Psoas muscle (tissue), 8 donors: ENCODE measurements around the gene SLC26A5. TPM values are rescaled to one million over a fixed set of nuclear protein-coding genes. Genes with fewer than 3 reads are reported as not detected.
A peak's percentile ranks its signal among the peaks of the same experiment; 100 is the strongest.

ENCODE experiments used
- ATAC-seq, 4 donors: fragments of 200-7000 bp; cut with Tn5 transposase; one replicate each; pipeline ENCODE4 v1.9.1; 2020; ENCODE audit warnings: moderate library complexity in 3 of 4, mild to moderate bottlenecking in 2 of 4
- DNase-seq, 2 donors: peaks; one replicate each; pipeline ENCODE4 v3.0.0-alpha.2; 2020
- H3K27ac ChIP-seq: fragments of 200-600 bp; one replicate; pipeline ENCODE4 v1.8.0; 2022
- H3K27me3 ChIP-seq, 3 donors: fragments of 200-600 bp in 1 of 3; one replicate each; pipeline versions ENCODE4 v1.6.1 to v1.8.0; 2013 to 2022; ENCODE audit warnings: low read length in 2 of 3, mild to moderate bottlenecking in 2 of 3, moderate library complexity in 1 of 3; ENCODE audit not compliant: insufficient read depth in 3 of 3
- H3K36me3 ChIP-seq, 2 donors: fragments of 200-600 bp in 1 of 2; one replicate each; pipeline versions ENCODE4 v1.6.1 to v1.8.0; 2013 to 2022; ENCODE audit warnings: low read depth in 1 of 2, mild to moderate bottlenecking in 1 of 2, moderate library complexity in 1 of 2; ENCODE audit not compliant: insufficient read depth in 1 of 2
- H3K4me1 ChIP-seq: fragments of 200-600 bp; one replicate; pipeline ENCODE4 v1.8.0; 2022
- H3K4me3 ChIP-seq: fragments of 200-600 bp; one replicate; pipeline ENCODE4 v1.8.0; 2022; ENCODE audit warnings: mild to moderate bottlenecking
- H3K9me3 ChIP-seq: fragments of 200-600 bp; one replicate; pipeline ENCODE4 v1.8.0; 2022
- WGBS, 3 donors: extraction: QIAGEN DNeasy Blood & Tissue Kit; methylation state at CpG; one replicate each; pipeline versions ENCODE4 v1.1.6 to v1.1.7; 2013; 5-methylcytosine and 5-hydroxymethylcytosine counted together
- intact Hi-C, 2 donors: fragments of 100-400 bp; cut with DNase I; formaldehyde crosslinking; loops; one replicate each; pipeline versions ENCODE4 v1.11.0 to v1.14.2; 2022
- polyA plus RNA-seq, 3 donors: library from polyadenylated mRNA; stranded (reverse); fragments of 200-250 nt; gene quantifications; one replicate each; pipeline ENCODE4 v1.2.3, GENCODE V29; 2013
- total RNA-seq, 4 donors: library from RNA; stranded (reverse); fragmentation: NEBNext Ultra II Directional in 2 of 4; extraction: Animal tissue kit (Norgen Biotek cat#: 25700) in 2 of 4; gene quantifications; one replicate each; pipeline versions ENCODE4 v1.2.1 to v1.2.4, GENCODE V29; 2021 to 2023
- TF ChIP-seq, protein P1 (sequence below): fragments of 200-600 bp; IDR thresholded peaks from one replicate; pipeline ENCODE4 v1.8.0; 2022; ENCODE audit warnings: antibody characterized with exemption
- donor health status: healthy with polysubstance abuse.
- donor health status: DM: no; HTN: no; CAD: no; lungs with moderate emphysema.
- donor health status: Bipolar disorder and iron deficiency.
- donor health status: healthy.
- donor health status: DM: yes; HTN: yes; CAD: no.
- donor health status: DM: no; HTN: no; CAD: no.
- donor health status: DM: no; HTN: no; CAD: no.
- donor health status: DM: yes; HTN: yes; CAD: no.

Gene SLC26A5
- total and polyA plus RNA-seq, 7 donors = not detected

DNA sequence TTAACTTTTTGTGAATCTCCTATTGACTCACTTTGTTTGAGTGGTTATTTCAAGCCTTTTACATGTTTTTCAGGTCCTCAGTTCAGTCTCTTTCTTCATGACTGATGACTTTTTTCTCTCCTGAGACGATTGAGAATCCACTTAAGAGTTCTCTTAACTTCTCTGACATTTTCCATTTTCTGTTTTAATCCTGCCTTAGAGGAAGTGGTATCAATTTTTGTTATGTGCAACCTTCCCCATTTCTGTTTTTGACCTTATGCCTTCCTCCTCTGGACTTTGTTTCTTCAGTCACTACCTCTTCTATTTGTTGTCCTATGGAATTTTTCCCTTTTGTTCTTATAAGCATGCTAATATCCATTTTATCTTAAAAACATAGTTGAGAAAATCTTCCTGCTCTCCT lies 96.2 kb downstream of the SLC26A5 start:
- Histone ChIP-seq H3K27ac (no peak overlapping the region), H3K4me3 (peak overlapping the region; percentile 86), H3K9me3 (no peaks in the 10 kb centered on the region), H3K4me1 (peaks cover 55% of the 10 kb centered on the region), H3K27me3 (no peaks in the 10 kb centered on the region), H3K36me3 (peaks cover 0 to 36% of the 10 kb centered on the region in 2 donors)
- ATAC-seq (no peak), DNase-seq (no peak)
- 39 to 64% (median 43%) methylated on average over 1 of the region's 1 CpG for WGBS, 3 donors
- intact Hi-C loops = loop anchor here in 1 of 2 donors (5.0 kb wide), 1 partner anchor 53 kb away; the partner anchor contains the start of gene PMPCB
- TF ChIP-seq, protein P1, sequence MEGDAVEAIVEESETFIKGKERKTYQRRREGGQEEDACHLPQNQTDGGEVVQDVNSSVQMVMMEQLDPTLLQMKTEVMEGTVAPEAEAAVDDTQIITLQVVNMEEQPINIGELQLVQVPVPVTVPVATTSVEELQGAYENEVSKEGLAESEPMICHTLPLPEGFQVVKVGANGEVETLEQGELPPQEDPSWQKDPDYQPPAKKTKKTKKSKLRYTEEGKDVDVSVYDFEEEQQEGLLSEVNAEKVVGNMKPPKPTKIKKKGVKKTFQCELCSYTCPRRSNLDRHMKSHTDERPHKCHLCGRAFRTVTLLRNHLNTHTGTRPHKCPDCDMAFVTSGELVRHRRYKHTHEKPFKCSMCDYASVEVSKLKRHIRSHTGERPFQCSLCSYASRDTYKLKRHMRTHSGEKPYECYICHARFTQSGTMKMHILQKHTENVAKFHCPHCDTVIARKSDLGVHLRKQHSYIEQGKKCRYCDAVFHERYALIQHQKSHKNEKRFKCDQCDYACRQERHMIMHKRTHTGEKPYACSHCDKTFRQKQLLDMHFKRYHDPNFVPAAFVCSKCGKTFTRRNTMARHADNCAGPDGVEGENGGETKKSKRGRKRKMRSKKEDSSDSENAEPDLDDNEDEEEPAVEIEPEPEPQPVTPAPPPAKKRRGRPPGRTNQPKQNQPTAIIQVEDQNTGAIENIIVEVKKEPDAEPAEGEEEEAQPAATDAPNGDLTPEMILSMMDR = no peak

DNA sequence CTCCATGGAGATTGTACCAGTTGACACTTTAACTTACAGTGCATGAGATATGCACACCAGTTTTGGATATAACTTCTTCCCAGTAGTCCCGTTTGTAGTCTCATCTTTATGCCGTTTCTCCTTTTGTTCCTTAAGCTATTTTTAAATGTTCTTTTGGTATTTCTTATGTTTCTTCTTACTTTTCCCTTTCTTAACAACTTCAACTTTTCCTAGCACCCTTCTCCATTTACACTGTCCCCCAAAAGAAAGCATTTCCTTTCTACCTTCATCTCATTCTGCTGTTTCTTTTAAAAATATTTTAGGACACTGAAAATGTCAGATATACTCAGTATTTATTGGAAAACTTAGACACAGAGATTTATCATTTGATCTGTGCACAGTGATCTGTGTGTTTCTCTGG lies 97.0 kb downstream of the SLC26A5 start:
- WGBS, 3 donors = 10 to 28% (median 11%) methylated on average over 2 of the region's 2 CpGs
- ATAC-seq (no peak), DNase-seq (no peak)
- H3K9me3 ChIP-seq = no peaks in the 10 kb centered on the region
- H3K36me3 ChIP-seq = peaks cover 0 to 28% of the 10 kb centered on the region in 2 donors
- intact Hi-C loops = loop anchor here in 1 of 2 donors (5.0 kb wide), 1 partner anchor 52 kb away; the partner anchor contains the start of gene PMPCB
- no peaks in the 10 kb centered on the region for H3K27me3 ChIP-seq
- TF ChIP-seq, protein P1 = no peak
- H3K4me1 ChIP-seq = peaks cover 55% of the 10 kb centered on the region
- peak overlapping the region; percentile 92 for H3K27ac ChIP-seq
- H3K4me3 ChIP-seq = peak overlapping the region; percentile 86

DNA sequence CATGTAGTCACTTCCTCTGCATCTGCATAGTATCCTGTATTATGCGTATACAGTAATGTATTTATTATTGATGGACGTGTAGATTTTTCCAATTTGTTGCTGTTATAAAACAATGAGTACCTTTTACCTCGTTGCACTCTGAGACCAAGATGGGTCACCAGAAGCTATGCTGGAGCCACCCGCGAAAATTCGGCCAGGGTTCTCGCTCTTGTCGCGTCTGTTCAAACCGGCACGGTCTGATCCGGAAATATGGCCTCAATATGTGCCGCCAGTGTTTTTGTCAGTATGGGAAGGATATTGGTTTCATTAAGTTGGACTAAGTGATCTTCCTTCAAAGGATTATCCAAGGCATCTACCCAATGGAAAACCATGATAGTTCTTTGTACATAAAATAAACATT lies 97.6 kb downstream of the SLC26A5 start:
- DNase-seq (no peak), ATAC-seq (no peak)
- intact Hi-C loops = loop anchor here in 1 of 2 donors (5.0 kb wide), 1 partner anchor 51 kb away; the partner anchor contains the start of gene PMPCB
- peak overlapping the region; percentile 92 for H3K27ac ChIP-seq
- peaks cover 58% of the 10 kb centered on the region for H3K4me1 ChIP-seq
- H3K4me3 ChIP-seq = peak overlapping the region; percentile 86
- H3K36me3 ChIP-seq = peaks cover 0 to 23% of the 10 kb centered on the region in 2 donors
- H3K9me3 ChIP-seq = no peaks in the 10 kb centered on the region
- TF ChIP-seq, protein P1 = no peak
- H3K27me3 ChIP-seq = no peaks in the 10 kb centered on the region
- 8 to 17% (median 10%) methylated on average over 13 of the region's 13 CpGs for WGBS, 3 donors

DNA sequence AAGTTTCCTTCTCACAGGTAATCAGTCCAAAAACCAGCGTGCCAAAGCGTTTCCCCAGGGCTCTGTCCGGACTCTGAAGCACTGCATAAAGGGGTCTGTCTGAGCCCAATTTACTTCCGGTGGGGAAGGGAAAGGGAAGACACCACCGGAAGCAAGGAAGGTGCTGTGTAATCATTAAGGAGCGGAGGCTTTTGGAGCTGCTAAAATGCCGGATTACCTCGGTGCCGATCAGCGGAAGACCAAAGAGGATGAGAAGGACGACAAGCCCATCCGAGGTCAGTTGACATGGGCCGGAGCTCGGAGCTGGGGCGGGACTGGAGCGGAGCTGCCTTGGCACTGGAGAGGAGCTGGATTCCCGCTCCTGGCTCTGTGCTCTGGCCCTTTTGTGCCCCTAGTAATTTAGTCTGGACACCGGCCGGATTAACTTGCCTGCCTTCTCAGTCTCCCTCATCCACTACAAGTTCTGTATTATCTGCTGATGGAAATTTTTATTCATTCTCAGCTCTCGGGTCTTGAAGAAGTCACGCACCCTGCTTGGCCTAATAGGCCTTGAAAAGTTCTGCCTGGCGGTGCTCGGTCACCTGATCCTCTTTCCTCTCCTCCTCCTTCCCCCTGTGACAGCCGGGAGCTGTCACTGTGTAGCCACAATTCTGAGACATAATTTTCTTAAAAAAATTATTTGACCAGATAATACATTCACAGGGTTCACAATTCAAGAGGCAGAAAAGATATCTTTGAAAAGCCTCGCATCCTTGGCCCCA lies 98.3 kb downstream of the SLC26A5 start, which contains the start of gene PSMC2:
PSMC2 (plus strand) TSS at position 137 of the 761 bp plus-strand sequence; CDS start at position 206, 69 bp downstream.
- intact Hi-C loops = loop anchor here in 1 of 2 donors (5.0 kb wide), 1 partner anchor 50 kb away; the partner anchor contains the start of gene PMPCB
- H3K27me3 ChIP-seq = no peaks in the 10 kb centered on the region
- DNase-seq (peak; percentile 76 to 82), ATAC-seq (peak; percentile 84 to 91 (median 87))
- peak within 1 kb of the TSS; percentile 86 for H3K4me3 ChIP-seq
- H3K27ac ChIP-seq = peak within 1 kb of the TSS; percentile 92
- peaks cover 0 to 15% of the 10 kb centered on the region in 2 donors for H3K36me3 ChIP-seq
- WGBS, 3 donors = 0% methylated on average over 25 of the region's 25 CpGs
- peaks cover 58% of the 10 kb centered on the region for H3K4me1 ChIP-seq
- TF ChIP-seq, protein P1 = no peak
- H3K9me3 ChIP-seq = no peaks in the 10 kb centered on the region
